NCI-H526 treated with DMSO at 0.1 percent for 48 hours (cell line): ENCODE data around the gene FBXO8.
"Not testable (repeated sequence)": the region's sequence is repeated elsewhere in the genome, so short reads cannot be mapped to it uniquely, and the experiment has no call there.

Source experiments
- DNase-seq: peaks from one replicate; lab custom pipeline; 2025; lab: John Stamatoyannopoulos, UW

Gene FBXO8, protein sequence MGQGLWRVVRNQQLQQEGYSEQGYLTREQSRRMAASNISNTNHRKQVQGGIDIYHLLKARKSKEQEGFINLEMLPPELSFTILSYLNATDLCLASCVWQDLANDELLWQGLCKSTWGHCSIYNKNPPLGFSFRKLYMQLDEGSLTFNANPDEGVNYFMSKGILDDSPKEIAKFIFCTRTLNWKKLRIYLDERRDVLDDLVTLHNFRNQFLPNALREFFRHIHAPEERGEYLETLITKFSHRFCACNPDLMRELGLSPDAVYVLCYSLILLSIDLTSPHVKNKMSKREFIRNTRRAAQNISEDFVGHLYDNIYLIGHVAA

DNA sequence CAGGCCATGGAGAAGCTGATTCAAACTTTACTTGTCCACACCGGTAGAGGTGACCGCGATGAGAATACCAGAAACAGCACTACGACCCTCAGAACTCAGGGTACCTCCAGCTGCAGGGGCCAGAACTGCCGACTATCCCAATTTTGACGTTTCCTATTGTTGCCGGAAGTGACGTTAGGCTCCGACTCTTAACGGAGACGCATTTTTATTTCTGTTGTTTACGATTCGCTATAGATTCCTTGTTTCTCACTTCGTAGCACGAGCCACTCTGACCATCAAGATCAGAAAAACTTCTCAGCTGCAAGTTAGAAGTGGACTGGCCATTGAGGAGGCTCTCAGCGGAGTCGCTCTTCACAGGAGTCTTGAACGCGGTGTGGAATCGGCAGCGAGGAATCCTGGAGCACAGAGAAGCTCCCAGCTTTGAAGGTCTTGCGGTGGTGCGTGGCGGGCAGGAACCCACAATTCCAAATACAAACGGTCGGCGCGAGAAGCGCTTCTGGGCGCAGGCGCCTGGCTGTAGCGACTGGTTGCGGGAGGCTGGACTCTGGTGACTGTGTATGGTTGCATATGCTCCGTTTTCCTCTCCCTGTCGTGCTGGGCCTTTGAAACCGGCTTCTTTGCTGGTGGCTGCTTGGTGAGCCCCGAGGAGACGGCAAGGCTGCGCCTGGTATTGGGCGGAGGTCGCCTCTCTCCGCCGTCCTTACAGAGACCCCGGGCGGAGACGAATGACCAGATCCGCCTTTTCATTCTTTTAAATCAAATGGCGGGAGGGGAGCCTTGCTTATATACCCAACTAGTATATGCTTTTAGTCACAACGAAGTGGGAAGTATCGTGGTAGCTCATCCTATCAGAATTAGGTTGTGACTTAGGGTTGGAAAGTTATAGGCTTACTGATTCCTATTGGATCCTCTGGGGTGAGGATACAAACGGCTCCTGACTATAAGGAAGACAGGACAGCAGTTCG, at the start of gene FBXO8, which contains the start of gene CEP44:
FBXO8 (minus strand) TSS at position 161 of the 965 bp plus-strand sequence. CDS start 20,575 bp downstream, outside the sequence.
CEP44 (plus strand) TSS at position 405 of the 965 bp plus-strand sequence. CDS start 15,211 bp downstream, outside the sequence.
- peak; percentile 86 for DNase-seq

- no peak for DNase-seq
Observed at GRCh38 chr4:174332741-174333493, 49.5 kb upstream of the FBXO8 start.

GRCh38 chr4:174324725-174325124, 41.3 kb upstream of the FBXO8 start:
- DNase-seq = no peak

GRCh38 chr4:174324236-174324635, 40.8 kb upstream of the FBXO8 start:
- no peak for DNase-seq

DNA sequence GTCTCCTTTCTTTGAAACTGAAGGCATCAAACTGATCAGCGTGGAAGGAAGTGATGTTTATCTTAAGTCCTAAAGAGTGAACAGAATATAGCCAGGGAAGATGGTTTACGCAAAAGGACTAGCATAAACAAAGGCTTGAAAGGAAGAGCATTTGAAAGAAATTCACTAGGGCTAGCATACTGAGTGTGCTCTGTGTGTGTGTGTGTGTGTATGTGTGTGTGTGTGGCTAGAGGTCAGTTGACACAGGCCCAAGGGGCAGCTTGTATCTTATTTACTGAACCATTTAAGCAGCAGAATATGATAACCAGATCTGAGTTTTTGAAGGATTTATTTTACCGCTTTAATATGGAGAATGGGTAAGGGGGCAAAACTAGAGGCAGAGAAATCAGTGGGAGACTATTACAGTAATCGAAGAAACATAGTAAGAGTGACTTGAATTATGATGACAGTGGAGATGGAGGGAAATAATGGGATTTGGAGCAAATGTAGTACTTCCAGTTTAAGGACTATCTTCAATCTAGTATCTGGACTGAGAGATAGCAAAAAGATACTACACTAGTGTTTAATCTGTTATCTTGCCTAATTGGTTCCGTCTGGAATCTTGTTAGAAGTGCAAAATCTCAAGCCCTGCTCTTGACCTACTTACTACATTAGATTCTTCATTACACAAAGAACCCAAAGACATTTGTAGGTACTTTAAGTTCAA, 37.2 kb upstream of the FBXO8 start:
- DNase-seq = no peak

DNA sequence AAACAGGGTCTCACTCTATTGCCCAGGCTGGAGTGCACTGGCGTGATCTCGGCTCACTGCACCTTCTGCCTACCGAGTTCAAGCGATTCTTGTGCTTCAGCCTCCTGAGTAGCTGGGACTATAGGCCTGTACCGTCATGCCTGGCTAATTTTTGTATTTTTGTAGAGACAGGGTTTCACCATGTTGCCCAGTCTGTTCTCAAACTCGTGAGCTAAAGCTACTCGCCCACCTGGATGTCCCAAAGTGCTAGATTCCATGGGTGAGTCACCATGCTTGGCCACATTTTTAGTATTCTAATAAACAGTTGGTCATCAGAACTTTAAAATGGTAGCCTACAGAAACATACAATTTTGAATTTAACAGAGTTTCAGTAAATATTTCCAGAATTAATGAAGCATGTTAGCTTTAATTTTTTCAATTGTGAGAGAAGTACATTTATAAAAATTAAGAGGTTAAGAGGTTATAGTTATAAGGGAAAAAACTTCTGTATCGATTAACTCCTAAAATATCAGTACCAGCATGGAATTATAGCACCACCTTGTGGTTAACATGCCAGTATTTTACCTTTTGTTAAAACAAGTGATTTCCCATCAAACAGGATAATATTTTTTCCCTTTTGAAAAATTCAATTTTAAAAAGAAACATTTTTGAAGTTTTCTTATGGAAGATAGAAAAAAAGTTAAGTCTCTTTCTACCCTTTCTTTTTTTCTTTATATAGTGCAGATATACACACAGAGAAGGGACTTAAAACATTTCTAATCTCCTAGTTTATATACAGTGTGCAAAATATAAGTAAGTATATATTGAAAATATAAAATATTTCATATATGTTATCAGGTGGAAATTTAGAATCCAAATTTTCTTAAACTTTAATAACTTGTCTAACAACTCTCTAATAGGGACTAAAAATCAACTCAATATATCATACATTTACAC, 35.6 kb upstream of the FBXO8 start:
- no peak for DNase-seq

DNA sequence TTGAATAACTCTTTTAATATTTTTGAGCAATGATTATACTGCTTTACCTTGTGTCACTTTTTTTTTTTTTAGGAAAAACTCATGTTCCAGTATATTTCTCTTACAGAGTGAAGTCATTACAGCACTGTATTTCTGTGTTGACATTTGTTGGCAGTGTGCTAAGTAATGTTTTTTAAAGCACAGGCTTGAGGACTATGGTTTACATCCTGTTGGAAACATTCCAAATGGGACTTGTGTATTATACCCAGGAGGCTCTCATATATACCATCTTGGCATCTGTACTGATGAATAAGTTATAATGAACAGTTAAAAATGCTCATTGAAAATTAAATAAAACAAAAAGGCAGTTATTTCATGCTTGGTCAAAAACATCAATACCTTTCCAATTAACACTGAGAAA, 34.1 kb upstream of the FBXO8 start:
- no peak for DNase-seq

- DNase-seq = no peak
Observed at GRCh38 chr4:174316954-174317353, 33.5 kb upstream of the FBXO8 start.

DNA sequence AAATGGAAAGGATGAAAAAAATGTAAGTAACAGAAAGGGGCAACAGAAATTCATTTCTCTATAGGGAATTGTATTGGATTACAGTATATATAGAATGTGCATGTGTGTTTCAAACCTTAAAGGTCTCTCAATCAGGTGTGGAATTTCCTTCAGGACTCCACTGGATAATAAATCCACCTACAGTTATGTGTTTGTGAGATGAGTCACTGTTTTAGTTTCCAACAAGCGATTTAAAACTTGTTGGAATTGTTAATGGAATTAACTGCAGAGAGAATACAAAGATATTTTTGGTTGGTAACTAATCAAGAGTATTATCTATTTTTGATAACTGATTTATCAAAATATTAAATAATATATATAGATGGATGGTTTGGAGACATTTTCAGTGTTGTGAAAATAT, 33.1 kb upstream of the FBXO8 start:
- no peak for DNase-seq

GRCh38 chr4:174314770-174315169, 31.3 kb upstream of the FBXO8 start:
- DNase-seq = no peak

DNA sequence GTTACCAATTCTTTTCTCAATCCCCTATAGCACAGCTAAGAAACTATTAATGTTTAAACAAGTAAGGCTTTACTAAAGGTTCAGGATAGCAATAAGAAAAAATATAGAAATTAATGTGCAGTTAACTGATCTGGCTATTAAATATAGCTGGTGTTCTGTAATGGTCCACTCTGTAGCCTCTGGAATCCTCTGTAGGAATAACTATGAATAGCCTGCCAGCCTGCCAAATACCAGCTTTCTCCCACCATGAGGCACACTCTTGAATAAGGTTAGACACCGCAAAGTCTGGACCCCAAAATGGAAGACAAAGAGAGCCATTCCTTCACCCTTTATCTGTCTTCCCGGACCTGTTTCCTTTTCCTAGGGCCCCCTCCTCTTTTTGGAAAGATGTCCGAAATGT, 30.8 kb upstream of the FBXO8 start:
- no peak for DNase-seq

DNA sequence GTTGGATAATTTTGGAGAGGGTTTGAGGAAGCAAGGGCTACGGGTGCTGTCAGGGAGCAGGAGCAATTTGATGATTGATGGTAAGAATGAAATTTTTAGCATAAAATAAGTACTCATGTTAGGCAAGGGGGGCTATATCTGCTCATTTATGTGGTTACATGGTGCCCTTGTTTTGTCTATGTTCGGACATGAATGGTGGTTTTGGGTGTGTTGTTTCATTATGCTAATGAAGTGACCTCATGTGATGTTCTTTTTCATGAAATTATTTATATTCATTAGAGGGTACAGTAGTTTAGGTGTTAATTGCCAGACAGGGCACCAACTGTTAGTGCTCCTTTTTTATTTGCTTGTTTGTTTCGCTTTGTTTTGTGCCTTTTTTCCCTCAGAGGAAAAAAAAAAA, 29.5 kb upstream of the FBXO8 start:
- DNase-seq = no peak

- DNase-seq = no peak
Observed at GRCh38 chr4:174307694-174308093, 24.2 kb upstream of the FBXO8 start.

DNA sequence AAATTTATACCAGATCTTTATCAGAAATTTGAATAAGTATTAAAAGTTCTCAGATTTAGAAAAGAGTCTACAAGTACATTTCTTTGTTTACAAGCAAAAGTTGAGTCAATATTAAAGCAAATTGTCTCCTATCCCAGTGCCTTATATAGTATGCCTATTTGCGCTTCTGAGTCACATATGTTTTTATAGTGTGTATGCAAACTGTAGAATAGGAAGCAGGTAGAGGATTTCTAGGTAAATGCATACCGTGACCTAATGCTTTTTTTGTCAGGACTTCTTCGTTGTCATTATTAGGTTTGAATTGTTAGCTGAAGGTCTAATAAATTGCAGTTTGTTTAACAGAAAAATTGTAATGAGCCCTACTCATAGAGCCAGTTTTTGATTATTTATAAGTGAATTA, 22.5 kb upstream of the FBXO8 start:
- no peak for DNase-seq

DNA sequence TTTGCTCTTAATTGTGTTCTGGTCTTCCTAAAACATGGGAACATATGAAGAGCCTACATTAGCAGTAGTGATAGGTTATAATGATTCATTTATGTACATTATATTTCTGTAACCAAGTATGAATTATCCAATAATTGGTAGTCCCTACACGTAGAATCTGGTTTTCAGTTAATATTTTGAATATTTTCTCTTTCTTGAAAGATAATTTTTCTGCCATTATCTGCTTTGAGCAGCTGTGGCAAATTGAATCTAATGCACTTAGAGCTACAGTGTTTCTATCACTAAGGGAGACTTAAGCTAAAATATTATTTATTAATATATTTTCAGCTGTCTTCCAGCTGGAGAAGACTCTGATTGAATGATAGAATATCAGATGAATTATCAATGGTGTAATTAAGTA, 21.2 kb upstream of the FBXO8 start:
- no peak for DNase-seq

DNA sequence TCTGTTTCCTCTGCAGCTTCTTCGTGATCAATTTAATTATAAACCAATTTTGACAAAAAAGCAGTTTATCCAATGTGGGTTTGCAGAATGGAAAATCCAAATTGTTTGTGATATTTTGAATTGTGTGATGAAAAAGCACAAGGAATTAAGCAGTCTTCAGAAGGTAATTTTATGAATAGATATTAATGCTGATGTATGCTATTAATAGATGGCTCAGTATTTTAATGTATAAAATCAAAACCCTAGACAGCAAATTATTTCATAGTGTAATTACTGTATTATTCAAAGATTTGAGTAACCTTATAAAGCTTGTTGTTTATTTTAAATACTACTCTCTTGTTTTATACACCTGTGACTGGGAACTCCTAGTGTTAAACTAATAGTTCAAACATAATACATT, 20.2 kb upstream of the FBXO8 start:
- no peak for DNase-seq

GRCh38 chr4:174295142-174295541, 11.7 kb upstream of the FBXO8 start:
- DNase-seq = not testable (repeated sequence)

GRCh38 chr4:174294641-174295040, 11.2 kb upstream of the FBXO8 start:
- DNase-seq = not testable (repeated sequence)

- no peak for DNase-seq
Observed at GRCh38 chr4:174292473-174292872, 9.0 kb upstream of the FBXO8 start.

DNA sequence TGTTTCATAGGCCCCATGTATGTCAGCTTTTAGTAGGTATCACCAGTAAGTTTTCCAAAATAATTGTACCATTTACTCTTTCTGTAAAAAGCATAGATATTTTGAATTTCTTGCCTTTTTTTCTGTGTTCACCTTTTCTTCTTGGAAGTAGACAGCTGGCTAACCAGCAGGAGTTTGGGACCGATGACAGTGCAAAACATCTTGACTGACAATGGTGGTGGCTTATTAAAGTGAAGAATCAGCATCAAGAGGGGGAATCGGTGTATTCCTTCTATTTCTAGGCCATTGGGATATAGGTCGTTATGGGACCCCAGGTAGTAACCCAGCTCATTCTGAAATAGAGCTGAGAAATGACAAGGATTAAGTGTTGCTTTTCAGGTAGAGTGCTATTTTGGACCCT, 3.4 kb upstream of the FBXO8 start:
- DNase-seq = no peak
